ENCODE results near the gene SFXN1. TPM values are rescaled to one million over a fixed set of nuclear protein-coding genes. Genes with fewer than 3 reads are reported as not detected.

SFXN1 gene
- polyA plus RNA-seq, 1 donor = 19.6 TPM

DNA sequence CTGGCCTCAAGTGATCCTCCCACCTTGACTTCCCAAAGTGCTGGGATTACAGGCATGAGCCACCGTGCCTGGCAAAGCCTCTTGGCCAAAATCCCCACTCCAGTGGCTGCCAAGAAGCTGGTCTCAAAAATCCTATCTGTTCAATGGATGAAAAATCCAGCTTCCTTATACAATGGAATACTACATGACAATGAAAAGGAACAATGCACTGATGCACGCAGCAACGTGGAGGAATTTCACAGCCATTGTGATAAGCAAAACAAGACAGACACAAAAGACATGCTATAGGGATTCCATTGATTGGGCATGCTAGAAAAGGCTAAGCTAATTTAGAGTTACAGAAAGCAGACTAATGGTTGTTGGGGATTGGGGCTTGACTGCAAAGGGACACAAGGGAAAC is 13.1 kb upstream of the SFXN1 start:
- DNase-seq (ENCODE audit: low read depth) = no peak

GRCh38 chr5:175466700-175467318 is 11.6 kb upstream of the SFXN1 start:
- no peak for DNase-seq (ENCODE audit: low read depth)

DNA sequence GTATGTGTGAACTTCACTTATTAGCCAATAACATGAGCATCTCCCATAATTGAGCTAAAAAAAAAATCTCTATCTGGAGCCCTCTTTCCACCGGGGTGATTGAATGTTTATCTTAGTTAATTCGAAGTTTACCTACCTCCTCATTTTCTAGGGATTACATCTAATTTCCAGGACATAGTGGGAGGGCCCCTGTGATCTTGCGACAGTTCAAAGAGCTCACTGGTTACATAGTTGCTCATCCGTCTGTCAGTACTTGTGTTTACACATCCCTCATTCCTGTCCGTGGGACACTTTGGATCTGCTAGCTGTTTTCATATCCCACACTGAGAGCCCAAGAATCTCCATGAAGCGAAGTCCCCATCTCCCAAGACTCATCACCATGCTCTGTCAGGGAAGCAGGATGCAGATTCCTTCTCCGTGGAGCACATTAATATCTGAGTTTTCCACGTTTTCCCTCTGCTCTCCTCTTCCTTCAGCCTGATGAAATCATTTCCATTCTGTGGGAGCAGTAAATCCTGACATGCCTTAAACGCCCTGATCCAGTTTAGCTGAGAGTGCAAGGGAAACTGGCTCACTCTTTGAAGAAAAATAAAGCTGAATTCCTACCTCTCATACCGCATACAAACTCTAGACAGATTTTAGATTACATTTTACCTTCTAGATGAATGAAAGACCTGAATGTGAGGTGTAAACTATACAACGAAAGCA is 10.2 kb upstream of the SFXN1 start:
- DNase-seq (ENCODE audit: low read depth) = no peak

GRCh38 chr5:175468892-175469291 is 9.5 kb upstream of the SFXN1 start:
- DNase-seq (ENCODE audit: low read depth) = no peak

GRCh38 chr5:175469916-175470315 is 8.4 kb upstream of the SFXN1 start:
- no peak for DNase-seq (ENCODE audit: low read depth)

- DNase-seq (ENCODE audit: low read depth) = no peak
Observed at GRCh38 chr5:175470781-175471180, 7.6 kb upstream of the SFXN1 start.

GRCh38 chr5:175471196-175471595 is 7.2 kb upstream of the SFXN1 start:
- DNase-seq (ENCODE audit: low read depth) = no peak

DNA sequence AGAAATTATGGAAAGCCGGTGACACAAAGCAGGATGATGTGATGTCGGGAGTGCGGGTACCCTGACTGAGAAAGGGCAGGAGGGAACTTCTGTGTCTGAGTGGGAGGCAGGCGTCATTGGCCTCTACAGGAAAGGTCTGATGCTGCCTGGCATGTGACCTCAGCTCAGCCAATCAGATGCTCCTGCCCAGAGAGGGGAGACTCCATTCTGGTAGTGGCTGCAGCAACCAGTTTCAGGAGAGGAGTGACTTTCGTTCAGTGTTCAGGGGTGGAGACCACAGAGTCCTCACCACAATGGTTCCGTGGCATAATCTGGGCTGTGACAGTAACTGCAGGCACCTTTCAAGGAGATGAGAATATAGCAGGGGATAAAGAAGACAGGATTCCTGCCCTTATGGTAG is 6.7 kb upstream of the SFXN1 start:
- no peak for DNase-seq (ENCODE audit: low read depth)

DNA sequence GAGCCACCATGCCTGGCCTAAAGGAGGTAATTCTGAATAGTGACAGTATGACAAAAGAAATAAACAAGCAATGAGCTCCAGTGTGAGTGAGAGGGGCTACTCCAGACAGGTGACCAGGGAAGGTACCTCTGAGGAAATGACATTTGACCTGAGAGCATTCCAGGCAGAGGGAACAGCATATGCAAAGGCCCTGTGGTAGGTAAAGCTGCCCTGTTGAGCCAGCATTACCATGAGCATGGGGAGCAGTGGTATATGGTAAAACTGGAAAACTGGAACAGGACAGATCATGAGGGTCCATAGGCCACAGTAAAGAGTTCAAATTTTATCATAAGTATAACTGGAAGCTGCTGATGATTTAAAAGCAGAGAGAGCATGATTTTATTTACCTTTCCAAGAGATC is 6.0 kb upstream of the SFXN1 start:
- DNase-seq (ENCODE audit: low read depth) = no peak

GRCh38 chr5:175475248-175475647 is 3.1 kb upstream of the SFXN1 start:
- no peak for DNase-seq (ENCODE audit: low read depth)

- no peak for DNase-seq (ENCODE audit: low read depth)
Observed at GRCh38 chr5:175477440-175477839, 920 bp upstream of the SFXN1 start.

DNA sequence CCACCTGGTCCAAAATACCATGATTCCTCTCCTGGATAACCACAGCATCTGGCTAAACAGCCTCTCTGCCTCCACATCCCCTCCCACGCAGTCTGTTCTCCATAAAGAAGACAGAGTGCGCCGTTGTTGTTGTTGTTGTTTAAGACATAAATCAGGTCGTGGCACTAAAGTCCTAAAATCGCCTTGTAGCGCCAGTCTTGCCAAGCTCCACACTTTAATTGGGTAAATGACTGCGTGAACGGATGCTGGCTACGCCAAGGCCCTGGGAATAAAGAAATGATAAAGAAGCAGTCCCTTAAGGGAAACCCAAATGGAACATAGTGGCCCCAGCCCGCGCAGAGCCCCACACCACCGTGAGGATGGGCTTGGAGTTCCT is 364 bp upstream of the SFXN1 start:
- DNase-seq (ENCODE audit: low read depth) = no peak

DNA sequence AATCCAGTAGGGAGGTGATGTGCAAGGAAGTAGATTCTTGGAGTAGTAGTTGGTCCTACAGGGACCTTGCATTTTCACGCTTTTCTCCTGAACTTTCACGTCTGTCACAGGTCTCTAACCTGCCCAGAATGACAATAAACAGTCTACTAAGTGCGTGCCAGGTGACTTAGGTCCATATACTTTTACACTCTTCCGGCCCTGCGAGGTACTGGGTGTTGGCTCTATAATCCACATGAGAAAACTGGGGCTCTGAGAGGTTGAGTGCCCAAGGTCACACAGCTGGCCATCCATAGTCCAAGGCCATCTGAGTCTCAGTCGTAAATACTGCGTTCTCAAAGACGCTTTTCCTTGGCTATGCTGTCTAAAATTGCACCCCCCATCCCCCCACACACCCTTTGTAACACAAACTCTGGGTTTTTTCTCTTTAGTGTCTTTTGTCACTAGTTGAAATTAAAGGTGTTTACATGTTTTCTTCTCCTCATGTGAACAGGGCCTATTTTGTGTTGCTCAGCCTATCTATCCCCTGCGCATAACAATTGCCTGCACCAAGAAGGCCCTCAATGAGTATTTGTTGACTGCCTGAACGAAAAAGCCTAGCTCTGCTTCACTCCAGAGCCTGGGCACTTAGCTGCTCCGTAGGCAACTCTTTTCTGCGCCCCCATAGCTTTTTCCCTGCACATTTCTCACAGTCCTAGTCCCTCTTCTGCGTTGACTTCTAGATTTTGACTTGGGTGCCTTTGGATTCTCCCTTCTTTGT is 943 bp downstream of the SFXN1 start:
- no peak for DNase-seq (ENCODE audit: low read depth)

GRCh38 chr5:175483337-175483736 is 5.0 kb downstream of the SFXN1 start:
- DNase-seq (ENCODE audit: low read depth) = no peak

- no peak for DNase-seq (ENCODE audit: low read depth)
Observed at GRCh38 chr5:175484322-175484721, 6.0 kb downstream of the SFXN1 start.

DNA sequence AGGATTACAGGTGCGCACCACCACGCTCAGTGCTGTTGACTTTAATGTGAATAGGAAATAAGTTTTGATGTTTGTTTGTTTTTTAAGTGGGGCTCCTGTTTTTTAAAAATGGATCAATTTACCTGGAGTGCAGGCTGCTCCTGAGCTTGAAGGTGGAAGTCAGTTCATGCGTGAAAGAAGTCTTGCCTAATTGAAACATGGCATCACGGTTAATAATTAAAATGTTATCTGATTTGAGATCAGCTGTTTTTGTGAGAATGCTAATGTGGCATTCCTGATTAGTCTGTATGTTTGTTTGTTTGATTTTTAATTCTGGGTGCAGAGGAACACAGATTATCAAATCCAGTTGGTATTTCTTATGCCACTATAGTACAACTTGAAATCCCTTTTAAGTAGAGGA is 6.5 kb downstream of the SFXN1 start:
- DNase-seq (ENCODE audit: low read depth) = no peak

- no peak for DNase-seq (ENCODE audit: low read depth)
Observed at GRCh38 chr5:175485631-175486030, 7.3 kb downstream of the SFXN1 start.

GRCh38 chr5:175487514-175488222 is 9.3 kb downstream of the SFXN1 start:
- no peak for DNase-seq (ENCODE audit: low read depth)

GRCh38 chr5:175489693-175490443 is 11.5 kb downstream of the SFXN1 start:
- DNase-seq (ENCODE audit: low read depth) = no peak

DNA sequence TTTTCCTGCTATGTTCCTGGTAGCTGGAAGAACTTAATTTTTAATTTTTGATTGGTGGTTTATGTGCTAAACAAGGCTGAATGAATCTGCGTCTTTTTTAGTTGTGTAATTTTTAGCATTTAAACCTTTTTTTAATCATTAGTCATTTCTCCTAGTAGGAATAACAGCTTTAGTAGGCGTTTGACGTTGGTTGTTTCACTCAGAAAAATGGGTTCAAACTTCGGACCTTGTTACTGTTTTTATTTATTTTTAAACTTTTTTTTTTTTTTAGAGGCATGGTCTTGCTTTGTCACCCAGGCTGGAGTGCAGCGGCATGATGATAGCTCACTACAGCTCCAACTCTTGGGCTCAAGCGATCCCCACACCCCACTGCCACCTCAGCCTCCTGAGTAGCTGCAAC is 12.9 kb downstream of the SFXN1 start:
- no peak for DNase-seq (ENCODE audit: low read depth)

GRCh38 chr5:175493260-175493659 is 14.9 kb downstream of the SFXN1 start:
- DNase-seq (ENCODE audit: low read depth) = no peak

DNA sequence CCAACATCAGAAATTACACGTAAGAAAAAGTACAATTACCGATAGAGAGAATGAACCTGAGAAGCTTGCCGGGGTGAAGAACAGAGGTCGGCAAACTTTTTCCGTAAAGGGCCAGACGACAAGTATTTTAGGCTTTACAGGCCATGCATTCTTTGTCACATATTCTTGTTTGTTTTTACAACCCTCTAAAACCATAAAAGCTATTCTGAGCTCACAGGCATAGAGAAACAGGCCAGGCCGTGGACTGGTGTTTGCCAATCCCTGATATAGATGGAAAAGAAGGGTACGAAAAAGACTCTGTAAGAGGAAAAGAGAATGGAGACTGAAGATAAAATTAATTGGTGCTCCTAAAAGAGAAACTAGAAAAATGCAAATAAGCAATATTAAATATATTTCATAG is 15.4 kb downstream of the SFXN1 start:
- no peak for DNase-seq (ENCODE audit: low read depth)

Measured in forelimb muscle (tissue), 1 donor.